ENCODE measurements around the gene SLC38A7.

- no peak for TF ChIP-seq CTCF (IDR thresholded peaks at IDR 0.05)
- no peak for TF ChIP-seq POLR2A (IDR thresholded peaks at IDR 0.05)
Measured at GRCh38 chr16:58723109-58723508, 38.5 kb upstream of the SLC38A7 start.

Measured in thyroid gland (tissue), 4 donors.